HG02884 (cell line): ENCODE results near the gene NDUFA7.
"Not testable (repeated sequence)": the region's sequence is repeated elsewhere in the genome, so short reads cannot be mapped to it uniquely, and the experiment has no call there.

Experiments
- ATAC-seq: cut with Tn5 transposase; IDR thresholded peaks from one replicate; pipeline ENCODE4 v1.9.1; 2021; ENCODE audit warnings: mild to moderate bottlenecking, moderate library complexity; ENCODE audit not compliant: unreplicated experiment

NDUFA7 gene

DNA sequence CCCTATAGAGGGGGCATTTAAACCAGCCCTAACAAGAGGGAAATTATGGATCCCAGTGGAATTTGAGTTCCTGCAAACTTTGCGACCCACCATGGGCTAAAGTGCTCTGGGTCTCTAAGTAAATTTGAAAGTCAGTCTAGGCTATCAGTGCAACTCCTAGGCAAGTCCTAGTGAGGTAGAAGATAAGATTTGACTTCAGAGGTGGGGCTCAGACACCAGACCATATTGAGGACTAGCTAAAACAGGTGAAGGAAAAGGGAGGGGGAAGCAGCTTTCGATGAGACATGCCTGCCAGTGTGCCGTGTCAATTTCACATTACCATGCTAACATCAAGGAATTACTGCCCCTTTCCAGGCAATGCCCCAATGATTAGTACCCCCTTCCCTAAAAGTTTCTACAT is 51.5 kb downstream of the NDUFA7 start:
- ATAC-seq, result no peak

DNA sequence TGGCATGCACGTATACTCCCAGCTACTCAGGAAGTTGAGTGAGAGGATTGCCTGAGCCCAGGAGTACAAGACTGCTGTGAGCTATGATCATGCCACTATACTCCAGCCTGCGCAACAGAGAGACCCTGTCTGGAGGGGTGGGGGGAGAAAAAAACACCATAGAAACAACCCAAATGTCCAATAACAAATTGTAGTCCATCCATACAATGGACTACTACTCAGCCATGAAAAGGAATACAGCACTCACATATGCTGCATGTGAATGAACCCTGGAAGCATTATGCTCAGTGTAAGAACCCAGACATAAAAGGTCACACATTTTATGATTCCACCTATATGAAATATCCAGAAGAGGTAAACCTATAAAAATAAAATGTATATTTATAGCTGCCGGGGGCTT is 55.3 kb downstream of the NDUFA7 start:
- ATAC-seq, result no peak

DNA sequence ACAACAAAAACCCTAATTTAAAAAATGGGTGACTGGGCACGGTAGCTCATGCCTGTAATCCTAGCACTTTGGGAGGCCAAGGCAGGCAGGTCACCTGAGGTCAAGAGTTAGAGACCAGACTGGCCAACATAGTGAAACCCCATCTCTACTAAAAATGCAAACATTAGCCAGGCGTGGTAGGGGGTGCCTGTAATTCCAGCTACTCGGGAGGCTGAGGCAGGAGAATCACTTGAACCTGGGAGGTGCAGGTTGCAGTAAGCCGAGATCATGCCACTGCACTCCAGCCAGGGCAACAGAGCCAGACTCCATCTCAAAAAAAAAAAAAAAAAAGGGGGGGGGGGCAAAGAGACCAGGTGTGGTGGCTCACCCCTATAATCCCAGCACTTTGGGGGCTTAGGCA is 56.9 kb downstream of the NDUFA7 start:
- ATAC-seq, result not testable (repeated sequence)

DNA sequence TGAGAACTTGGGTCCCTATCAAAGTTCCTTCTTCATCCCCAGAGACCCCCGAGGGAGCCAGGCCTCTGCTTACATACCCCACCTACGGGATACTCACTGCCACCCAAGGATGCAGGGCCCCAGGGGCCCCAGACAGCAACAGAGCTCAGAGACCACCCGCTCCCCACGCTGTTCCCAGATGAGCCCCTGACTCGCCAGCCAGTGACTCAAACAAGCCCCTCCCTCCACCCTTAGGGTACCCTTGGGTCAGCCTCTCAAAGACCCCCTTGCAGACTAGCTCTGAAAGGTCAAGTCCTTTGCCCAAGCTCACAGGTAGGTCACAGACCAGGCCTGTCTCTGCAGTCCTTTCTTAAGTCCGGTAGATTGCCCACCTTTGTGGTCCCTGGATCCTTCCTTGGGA is 58.7 kb downstream of the NDUFA7 start:
- ATAC-seq, result no peak

DNA sequence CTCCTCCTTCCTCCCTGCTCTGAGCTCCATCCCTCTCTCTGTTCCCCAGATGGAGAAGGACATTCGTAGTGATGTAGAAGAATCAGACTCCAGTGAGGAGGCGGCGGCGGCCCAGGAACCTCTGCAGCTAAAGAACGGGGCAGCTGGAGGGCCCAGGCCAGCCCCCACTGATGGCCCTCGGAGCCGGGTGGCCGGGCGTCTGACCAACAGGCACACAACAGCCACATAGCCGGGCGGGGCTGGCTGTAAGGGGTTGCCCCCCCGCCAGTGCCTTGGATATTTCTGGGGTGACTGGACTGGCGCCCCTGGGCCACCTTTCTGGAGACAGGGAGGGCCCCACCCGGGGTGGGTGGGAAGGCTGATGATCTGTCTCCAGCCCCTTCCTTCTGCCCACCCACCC is 59.3 kb downstream of the NDUFA7 start:
- no peak for ATAC-seq

DNA sequence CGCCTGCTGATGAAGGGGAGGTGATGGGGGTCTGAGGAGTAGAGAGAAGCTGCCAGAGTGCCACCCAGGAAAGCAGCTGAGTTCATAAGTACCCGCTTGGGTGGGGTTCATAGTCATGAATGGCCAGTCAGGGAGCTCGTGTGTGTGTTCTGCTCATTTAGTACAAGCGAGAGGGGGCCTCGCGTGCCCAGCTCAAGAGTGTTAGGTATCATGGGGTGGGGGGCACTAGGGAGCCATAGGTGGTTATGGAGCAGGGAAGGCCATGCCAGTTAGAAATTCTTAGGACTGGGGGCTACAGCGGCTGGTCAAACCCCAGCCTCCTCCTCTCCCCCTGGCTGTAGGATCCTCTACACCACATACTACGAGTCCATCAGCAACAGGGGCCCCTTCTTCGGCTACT is 59.8 kb downstream of the NDUFA7 start:
- ATAC-seq, result no peak
